Sigmoid colon (tissue), 4 donors: Measurements from ENCODE around the gene NTM.

Source experiments
- CTCF ChIP-seq, 4 experiments: fragments of 450-650 bp in 3 of 4; fragments of 200-600 bp in 1 of 4; IDR thresholded peaks; one replicate each; pipeline ENCODE4 v1.5.1; 2016 to 2019; ENCODE audit warnings: antibody characterized with exemption in 4 of 4, mild to moderate bottlenecking in 3 of 4, moderate library complexity in 2 of 4
- EP300 ChIP-seq, 4 donors: sonication (generic); formaldehyde crosslinking; IDR thresholded peaks; one replicate each; pipeline ENCODE4 v1.6.1; 2017; ENCODE audit warnings: antibody characterized with exemption in 4 of 4
- POLR2A ChIP-seq, 2 donors: fragments of 450-650 bp; IDR thresholded peaks; one replicate each; pipeline ENCODE4 v1.6.1; 2016; ENCODE audit warnings: antibody characterized with exemption in 2 of 2, mild to moderate bottlenecking in 2 of 2, moderate library complexity in 2 of 2
- POLR2AphosphoS5 ChIP-seq, 4 donors: sonication (generic); formaldehyde crosslinking; IDR thresholded peaks; one replicate each; pipeline ENCODE4 v1.6.1; 2017; ENCODE audit warnings: antibody characterized with exemption in 4 of 4

DNA sequence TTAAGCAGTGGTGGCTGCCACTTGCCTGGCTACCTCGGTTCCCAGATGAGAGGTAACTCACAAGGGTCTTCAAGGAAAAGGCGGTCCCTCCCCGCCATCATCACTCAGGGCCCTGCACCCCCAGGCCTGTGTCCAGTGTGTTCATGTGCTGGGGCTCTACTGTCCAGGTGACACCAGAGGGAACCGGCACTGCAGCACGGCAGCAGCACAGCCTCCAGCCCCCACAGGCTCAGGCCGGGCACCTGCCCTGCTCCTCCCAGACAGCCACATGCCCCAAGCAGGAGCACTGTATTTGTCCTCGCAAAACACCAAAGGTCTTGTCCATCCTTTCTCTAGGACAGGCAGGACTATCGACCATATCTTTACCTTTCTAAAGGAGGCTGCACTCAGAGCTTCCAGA lies 982.1 kb downstream of the NTM start:
- TF ChIP-seq CTCF (IDR thresholded peaks at IDR 0.05) (no peak), POLR2AphosphoS5 (IDR thresholded peaks at IDR 0.05) (no peak), POLR2A (IDR thresholded peaks at IDR 0.05) (no peak), EP300 (IDR thresholded peaks at IDR 0.05) (no peak)
